RWPE2 (cell line): ENCODE measurements around the gene NAV2.

Experiments used
- ATAC-seq: fragments of 200-7000 bp; cut with Tn5 transposase; 3 replicates; pipeline ENCODE4 v1.9.1; 2021; ENCODE audit warnings: low read depth
- DNase-seq: peaks from one replicate; pipeline ENCODE4 v3.0.0-alpha.2; 2020; ENCODE audit warnings: low spot score
- H3K27ac ChIP-seq: fragments of 450-650 bp; 2 replicates; pipeline ENCODE4 v1.5.1; 2017; ENCODE audit warnings: mild to moderate bottlenecking; ENCODE audit not compliant: poor library complexity, severe bottlenecking
- H3K27me3 ChIP-seq: fragments of 250-450 bp; sonication (Bioruptor Pico); 2 replicates; pipeline ENCODE4 v1.5.1; 2021; ENCODE audit warnings: mild to moderate bottlenecking, moderate library complexity; ENCODE audit not compliant: insufficient read depth, poor library complexity, severe bottlenecking
- H3K36me3 ChIP-seq: fragments of 250-450 bp; sonication (Bioruptor Pico); 2 replicates; pipeline ENCODE4 v1.5.1; 2020; ENCODE audit warnings: low read depth, mild to moderate bottlenecking, moderate library complexity
- H3K4me1 ChIP-seq: fragments of 250-450 bp; sonication (Bioruptor Pico); 2 replicates; pipeline ENCODE4 v1.5.1; 2021; ENCODE audit warnings: mild to moderate bottlenecking, moderate library complexity; ENCODE audit not compliant: insufficient read depth, poor library complexity, severe bottlenecking
- H3K4me3 ChIP-seq: fragments of 250-450 bp; sonication (Bioruptor Pico); 2 replicates; pipeline ENCODE4 v1.5.1; 2021; ENCODE audit warnings: mild to moderate bottlenecking, moderate library complexity; ENCODE audit not compliant: severe bottlenecking
- H3K9me3 ChIP-seq: fragments of 250-450 bp; sonication (Bioruptor Pico); 2 replicates; pipeline ENCODE4 v1.5.1; 2021; ENCODE audit warnings: mild to moderate bottlenecking, moderate library complexity; ENCODE audit not compliant: severe bottlenecking
- CTCF ChIP-seq: fragments of 450-650 bp; IDR thresholded peaks from one replicate; pipeline ENCODE4 v1.5.1; 2017; ENCODE audit warnings: mild to moderate bottlenecking, moderate library complexity; ENCODE audit not compliant: poor library complexity, severe bottlenecking

Gene NAV2

DNA sequence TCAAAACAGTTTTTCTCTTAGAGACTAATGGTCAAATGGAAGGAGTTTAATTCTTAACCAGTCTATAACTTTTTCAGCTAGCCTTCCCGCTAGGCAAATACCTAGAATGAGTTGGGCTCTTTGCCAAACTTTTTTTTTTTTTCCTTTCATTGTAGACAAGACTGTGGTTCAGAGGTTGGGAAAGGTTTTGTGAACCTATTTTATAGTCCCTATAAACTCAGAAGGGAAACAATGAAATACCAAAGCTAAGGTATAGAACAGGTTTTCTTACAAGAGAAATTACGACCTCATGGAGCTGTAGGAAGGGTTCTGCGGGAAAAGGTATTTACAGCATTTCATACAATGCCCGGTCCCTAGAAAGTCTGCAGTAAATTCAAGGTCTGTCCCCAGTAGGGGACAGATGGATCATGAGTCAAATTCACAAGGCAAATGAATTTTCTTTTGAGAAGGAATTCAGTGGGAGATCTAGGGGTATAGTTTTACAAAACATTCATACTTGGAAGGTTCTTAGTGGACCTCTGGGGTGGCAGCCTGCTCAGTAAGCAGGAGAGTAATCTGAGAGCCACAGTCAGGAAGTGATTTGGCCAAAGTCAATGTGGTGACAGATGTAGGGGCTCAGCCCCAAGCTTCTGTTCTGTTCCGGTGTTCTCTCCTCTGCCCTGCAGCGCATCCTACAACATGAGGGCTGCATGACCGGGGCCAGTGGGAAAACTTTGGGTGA, 300.9 kb downstream of the NAV2 start:
- Histone ChIP-seq H3K27ac (peak overlapping the region; percentile 89), H3K4me1 (peaks cover 43% of the 10 kb centered on the region), H3K4me3 (no peak overlapping the region), H3K9me3 (no peaks in the 10 kb centered on the region), H3K36me3 (no peaks in the 10 kb centered on the region), H3K27me3 (no peaks in the 10 kb centered on the region)
- DNase-seq (no peak), ATAC-seq (peak; percentile 71)
- TF ChIP-seq CTCF = no peak

DNA sequence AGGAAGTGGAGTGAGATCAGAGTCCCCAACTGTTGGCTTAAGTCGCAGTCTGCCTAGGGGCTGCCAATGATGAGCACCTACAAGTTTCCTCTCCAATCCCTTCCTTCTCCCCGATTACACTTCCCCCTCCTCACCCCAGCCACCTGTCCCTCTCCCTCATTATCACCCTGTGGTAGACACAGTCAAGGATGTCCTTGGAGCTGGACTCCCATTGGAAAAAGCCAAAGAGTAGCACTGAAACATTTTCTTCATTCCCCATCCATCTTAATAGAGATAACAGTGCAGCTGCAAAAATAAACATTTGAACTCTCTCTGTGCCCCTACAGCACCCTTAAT, 301.4 kb downstream of the NAV2 start:
- DNase-seq (no peak), ATAC-seq (no peak)
- TF ChIP-seq CTCF = no peak
- Histone ChIP-seq H3K27ac (peak overlapping the region; percentile 89), H3K9me3 (no peaks in the 10 kb centered on the region), H3K4me1 (peaks cover 43% of the 10 kb centered on the region), H3K27me3 (no peaks in the 10 kb centered on the region), H3K4me3 (no peak overlapping the region), H3K36me3 (no peaks in the 10 kb centered on the region)

DNA sequence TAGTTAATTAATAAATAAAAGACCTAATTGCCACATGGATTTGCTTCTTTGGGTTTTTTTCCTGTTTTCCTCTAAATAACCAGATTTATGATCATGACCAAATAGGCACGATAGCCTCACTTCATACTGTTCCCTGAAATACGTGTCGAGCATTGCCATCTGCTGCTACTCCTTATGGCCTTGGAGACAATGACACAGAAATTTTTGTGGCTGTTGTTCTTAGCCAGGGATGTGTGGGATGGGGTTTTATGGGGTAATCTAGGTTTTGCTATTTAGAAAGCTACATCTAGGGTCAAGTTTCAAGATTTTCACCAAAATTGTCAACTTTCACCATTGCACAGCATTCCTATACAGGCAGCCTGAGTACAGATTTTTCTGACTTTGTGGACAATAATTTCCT, 302.5 kb downstream of the NAV2 start:
- Histone ChIP-seq H3K36me3 (no peaks in the 10 kb centered on the region), H3K27ac (peak overlapping the region; percentile 30), H3K27me3 (no peaks in the 10 kb centered on the region), H3K4me1 (peaks cover 41% of the 10 kb centered on the region), H3K4me3 (no peak overlapping the region), H3K9me3 (no peaks in the 10 kb centered on the region)
- DNase-seq (no peak), ATAC-seq (no peak)
- no peak for TF ChIP-seq CTCF

GRCh38 chr11:20015529-20016427, 303.1 kb downstream of the NAV2 start:
- peaks cover 34% of the 10 kb centered on the region for H3K4me1 ChIP-seq
- H3K27me3 ChIP-seq = no peaks in the 10 kb centered on the region
- DNase-seq = no peak
- no peak for TF ChIP-seq CTCF
- peak; percentile 55 for ATAC-seq
- no peaks in the 10 kb centered on the region for H3K36me3 ChIP-seq
- H3K27ac ChIP-seq = peak overlapping the region; percentile 30
- no peaks in the 10 kb centered on the region for H3K9me3 ChIP-seq
- H3K4me3 ChIP-seq = no peak overlapping the region
